ENCODE measurements around the gene POU2F1.

DNA sequence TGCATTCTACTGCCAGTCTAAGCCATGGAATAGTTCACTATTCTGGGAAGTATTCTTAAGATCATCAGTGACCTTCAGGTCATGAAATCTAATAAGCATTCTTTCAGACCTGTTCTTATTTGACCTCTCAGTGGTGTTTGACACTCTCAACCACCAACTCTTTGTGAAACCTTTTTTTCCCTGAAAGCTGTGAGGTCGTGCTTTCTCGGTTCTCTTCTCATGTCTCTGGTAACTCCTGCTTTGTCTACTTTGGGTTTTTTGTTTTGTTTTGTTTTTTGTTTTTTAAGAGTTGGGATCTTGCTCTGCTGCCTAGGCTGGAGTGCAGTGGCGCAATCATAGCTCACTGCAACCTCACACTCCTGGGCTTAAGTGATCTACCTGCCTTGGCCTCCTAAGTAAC is 56.3 kb downstream of the POU2F1 start:
- TF ChIP-seq, protein P1, sequence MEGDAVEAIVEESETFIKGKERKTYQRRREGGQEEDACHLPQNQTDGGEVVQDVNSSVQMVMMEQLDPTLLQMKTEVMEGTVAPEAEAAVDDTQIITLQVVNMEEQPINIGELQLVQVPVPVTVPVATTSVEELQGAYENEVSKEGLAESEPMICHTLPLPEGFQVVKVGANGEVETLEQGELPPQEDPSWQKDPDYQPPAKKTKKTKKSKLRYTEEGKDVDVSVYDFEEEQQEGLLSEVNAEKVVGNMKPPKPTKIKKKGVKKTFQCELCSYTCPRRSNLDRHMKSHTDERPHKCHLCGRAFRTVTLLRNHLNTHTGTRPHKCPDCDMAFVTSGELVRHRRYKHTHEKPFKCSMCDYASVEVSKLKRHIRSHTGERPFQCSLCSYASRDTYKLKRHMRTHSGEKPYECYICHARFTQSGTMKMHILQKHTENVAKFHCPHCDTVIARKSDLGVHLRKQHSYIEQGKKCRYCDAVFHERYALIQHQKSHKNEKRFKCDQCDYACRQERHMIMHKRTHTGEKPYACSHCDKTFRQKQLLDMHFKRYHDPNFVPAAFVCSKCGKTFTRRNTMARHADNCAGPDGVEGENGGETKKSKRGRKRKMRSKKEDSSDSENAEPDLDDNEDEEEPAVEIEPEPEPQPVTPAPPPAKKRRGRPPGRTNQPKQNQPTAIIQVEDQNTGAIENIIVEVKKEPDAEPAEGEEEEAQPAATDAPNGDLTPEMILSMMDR (IDR thresholded peaks at IDR 0.05), result no peak
- TF ChIP-seq POLR2A (IDR thresholded peaks at IDR 0.05), result no peak
- TF ChIP-seq POLR2AphosphoS5 (IDR thresholded peaks at IDR 0.05), result no peak

Data from suprapubic skin (tissue), 4 donors.